ENCODE results near the gene TRABD2B.

TRABD2B gene

GRCh38 chr1:47849591-47850261 is 147.5 kb downstream of the TRABD2B start:
- no peak for DNase-seq (ENCODE audit: low spot score)

- DNase-seq (ENCODE audit: low spot score) = no peak
Observed at GRCh38 chr1:47849005-47849521, 148.1 kb downstream of the TRABD2B start.

- no peak for DNase-seq (ENCODE audit: low spot score)
Observed at GRCh38 chr1:47847763-47848162, 149.4 kb downstream of the TRABD2B start.

- DNase-seq (ENCODE audit: low spot score) = no peak
Observed at GRCh38 chr1:47844558-47844955, 152.6 kb downstream of the TRABD2B start.

- no peak for DNase-seq (ENCODE audit: low spot score)
Observed at GRCh38 chr1:47843781-47844557, 153.2 kb downstream of the TRABD2B start.

GRCh38 chr1:47843059-47843458 is 154.1 kb downstream of the TRABD2B start:
- no peak for DNase-seq (ENCODE audit: low spot score)

- no peak for DNase-seq (ENCODE audit: low spot score)
Observed at GRCh38 chr1:47842228-47842919, 154.8 kb downstream of the TRABD2B start.

- DNase-seq (ENCODE audit: low spot score) = no peak
Observed at GRCh38 chr1:47841356-47841755, 155.8 kb downstream of the TRABD2B start.

- no peak for DNase-seq (ENCODE audit: low spot score)
Observed at GRCh38 chr1:47840393-47841190, 156.6 kb downstream of the TRABD2B start.

GRCh38 chr1:47839433-47839760 is 157.8 kb downstream of the TRABD2B start:
- no peak for DNase-seq (ENCODE audit: low spot score)

- no peak for DNase-seq (ENCODE audit: low spot score)
Observed at GRCh38 chr1:47838562-47839432, 158.4 kb downstream of the TRABD2B start.

GRCh38 chr1:47837866-47838561 is 159.2 kb downstream of the TRABD2B start:
- no peak for DNase-seq (ENCODE audit: low spot score)

GRCh38 chr1:47837056-47837830 is 159.9 kb downstream of the TRABD2B start:
- DNase-seq (ENCODE audit: low spot score) = no peak

GRCh38 chr1:47835409-47835808 is 161.8 kb downstream of the TRABD2B start:
- no peak for DNase-seq (ENCODE audit: low spot score)

- no peak for DNase-seq (ENCODE audit: low spot score)
Observed at GRCh38 chr1:47834326-47834725, 162.9 kb downstream of the TRABD2B start.

- DNase-seq (ENCODE audit: low spot score) = no peak
Observed at GRCh38 chr1:47830641-47831333, 166.4 kb downstream of the TRABD2B start.

- DNase-seq (ENCODE audit: low spot score) = no peak
Observed at GRCh38 chr1:47830021-47830420, 167.2 kb downstream of the TRABD2B start.

GRCh38 chr1:47828978-47829377 is 168.2 kb downstream of the TRABD2B start:
- no peak for DNase-seq (ENCODE audit: low spot score)

- DNase-seq (ENCODE audit: low spot score) = no peak
Observed at GRCh38 chr1:47827109-47827508, 170.1 kb downstream of the TRABD2B start.
